LHCN-M2 (cell line): ENCODE measurements around the gene LMBR1L. TPM values are rescaled to one million over a fixed set of nuclear protein-coding genes. Genes with fewer than 3 reads are reported as not detected.
A peak's percentile ranks its signal among the peaks of the same experiment; 100 is the strongest.

ENCODE experiments used
- DNase-seq: peaks from one replicate; pipeline ENCODE4 v3.0.0-alpha.2; 2012; ENCODE audit warnings: low read depth
- total RNA-seq: library from RNA; depleted of rRNA; stranded (reverse); fragments of >200 nt; gene quantifications from 2 replicates; pipeline ENCODE4 v1.2.3, GENCODE V29; 2014; rRNA removed

Gene LMBR1L
- total RNA-seq, 1 experiment from 2014 or later, result 25.0 TPM

DNA sequence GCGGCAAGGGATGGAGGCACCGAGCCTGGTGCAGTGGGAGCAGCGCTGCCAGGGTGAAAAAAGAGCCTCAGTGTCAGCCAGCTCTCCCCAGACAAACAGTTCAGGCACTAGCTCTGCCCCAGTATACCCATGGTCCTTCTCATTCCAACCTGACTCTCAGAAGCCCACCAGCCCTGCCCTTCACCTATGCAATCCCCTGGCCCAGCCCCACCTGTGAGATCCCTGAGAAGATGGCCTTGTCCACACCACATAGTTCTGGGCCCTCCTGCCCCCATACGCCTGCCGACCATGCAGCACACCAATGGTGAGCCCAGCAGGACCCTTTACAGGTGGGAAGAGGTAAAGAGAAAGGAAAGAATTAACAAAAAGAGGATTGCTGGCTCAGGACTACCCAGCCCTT is 56.6 kb downstream of the LMBR1L start:
- DNase-seq, result no peak

GRCh38 chr12:49052451-49053208 is 58.0 kb downstream of the LMBR1L start:
- DNase-seq, result no peak

GRCh38 chr12:49051777-49052438 is 58.7 kb downstream of the LMBR1L start:
- DNase-seq, result no peak

GRCh38 chr12:49051373-49051764 is 59.3 kb downstream of the LMBR1L start:
- no peak for DNase-seq

DNA sequence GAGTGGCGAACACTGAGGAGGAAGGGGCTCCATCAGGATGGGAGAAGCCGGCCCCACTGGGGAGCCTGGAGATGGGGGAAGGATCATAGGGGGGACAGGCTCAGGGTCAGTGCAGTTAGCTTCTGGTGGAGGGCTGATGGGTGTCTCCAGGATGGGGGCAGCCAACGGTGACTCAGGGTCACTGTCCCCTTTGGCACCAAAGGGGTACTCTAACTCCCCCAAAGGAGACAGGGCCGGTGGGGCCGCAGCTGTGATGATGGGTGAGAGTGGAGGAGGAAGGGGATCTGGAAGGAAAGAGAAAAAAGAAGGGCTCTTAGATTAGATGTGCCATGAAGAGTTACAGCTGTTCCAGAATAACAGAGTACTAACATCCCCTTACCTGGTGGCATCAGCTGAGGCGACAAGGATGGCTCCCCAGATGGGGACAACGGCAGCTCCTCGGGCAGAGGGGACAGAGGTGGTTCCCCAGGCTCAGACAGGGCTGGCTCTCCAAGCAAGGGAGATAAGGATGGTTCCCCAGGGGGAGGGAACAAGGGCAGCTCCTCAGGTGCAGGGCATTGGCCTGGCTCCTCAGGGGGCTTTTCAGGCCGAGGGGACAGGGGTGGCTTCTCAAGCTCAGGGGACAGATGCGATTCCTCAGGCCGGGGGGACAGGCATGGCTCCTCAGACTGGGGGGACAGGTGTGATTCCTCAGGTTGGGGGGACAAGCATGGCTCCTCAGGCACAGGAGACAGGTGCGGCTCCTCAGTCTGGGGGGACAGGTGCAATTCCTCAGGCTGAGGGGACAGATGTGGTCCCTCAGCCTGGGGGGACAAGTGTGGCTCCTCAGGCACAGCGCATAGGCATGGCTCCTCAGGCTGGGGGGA is 59.9 kb downstream of the LMBR1L start:
- DNase-seq, result no peak

GRCh38 chr12:49049566-49050224 is 61.0 kb downstream of the LMBR1L start:
- DNase-seq, result peak; percentile 69

DNA sequence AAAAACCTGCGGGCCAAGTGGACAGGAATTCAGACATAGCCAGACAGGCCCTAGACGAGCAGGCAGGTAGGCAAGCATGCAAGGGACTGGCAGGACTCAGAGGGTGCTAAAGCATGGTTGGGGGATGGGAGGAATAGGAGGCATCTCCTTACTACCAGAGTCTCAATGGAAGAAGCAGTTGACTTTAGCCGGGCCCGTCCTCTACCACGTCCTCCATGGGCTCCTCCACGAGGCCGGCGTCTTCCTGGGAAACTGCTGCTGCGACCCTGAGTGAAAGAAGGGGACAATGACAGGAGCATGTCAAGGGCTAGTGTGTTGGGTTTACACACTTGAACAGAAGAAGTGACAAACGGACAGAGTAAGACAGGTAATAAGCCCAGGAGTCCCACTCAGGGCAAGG is 61.7 kb downstream of the LMBR1L start:
- no peak for DNase-seq

Other genes with a start within 250 kb of the LMBR1L start
- not detected in 2 replicates for gene RND1, start 245.0 kb downstream of the LMBR1L start, total RNA-seq
- 12.6 and 17.3 TPM in 2 replicates for gene FKBP11, start 185.4 kb downstream of the LMBR1L start, total RNA-seq
- 75.0 and 88.8 TPM in 2 replicates for gene ARF3, start 153.4 kb downstream of the LMBR1L start, total RNA-seq
- gene WNT10B, start 139.1 kb downstream of the LMBR1L start, total RNA-seq, result 1.5 TPM in 1 of 2 replicates, not detected in the other
- not detected in 2 replicates for gene WNT1, start 132.5 kb downstream of the LMBR1L start, total RNA-seq
- 0.06 and 0.52 TPM in 2 replicates for gene DDN, start 111.5 kb downstream of the LMBR1L start, total RNA-seq
- 68.0 and 77.4 TPM in 2 replicates for gene PRKAG1, start 92.1 kb downstream of the LMBR1L start, total RNA-seq
- 22.6 and 26.9 TPM in 2 replicates for gene KMT2D, start 50.1 kb downstream of the LMBR1L start, total RNA-seq
- gene RHEBL1, start 40.9 kb downstream of the LMBR1L start, total RNA-seq, result 0.90 and 2.9 TPM in 2 replicates
- gene DHH, start 16.0 kb downstream of the LMBR1L start, total RNA-seq, result 0.06 TPM in 1 of 2 replicates, not detected in the other
- gene TUBA1B, start 20.5 kb upstream of the LMBR1L start, total RNA-seq, result 3,747 and 3,781 TPM in 2 replicates
- 953 and 1,210 TPM in 2 replicates for gene TUBA1A, start 78.2 kb upstream of the LMBR1L start, total RNA-seq
- gene TUBA1C, start 154.2 kb upstream of the LMBR1L start, total RNA-seq, result 1,345 and 1,346 TPM in 2 replicates
- 0.11 and 0.26 TPM in 2 replicates for gene PRPH, start 184.3 kb upstream of the LMBR1L start, total RNA-seq
- 30.0 and 32.8 TPM in 2 replicates for gene TROAP, start 212.4 kb upstream of the LMBR1L start, total RNA-seq
- 0.19 and 0.46 TPM in 2 replicates for gene C1QL4, start 226.3 kb upstream of the LMBR1L start, total RNA-seq
- 1.1 and 1.4 TPM in 2 replicates for gene DNAJC22, start 236.0 kb upstream of the LMBR1L start, total RNA-seq